GM21390 (cell line): Measurements from ENCODE around the gene E2F1.
A peak's percentile ranks its signal among the peaks of the same experiment; 100 is the strongest.

ENCODE experiments used
- ATAC-seq: cut with Tn5 transposase; IDR thresholded peaks from one replicate; pipeline ENCODE4 v1.9.1; 2021; ENCODE audit not compliant: unreplicated experiment

E2F1 gene

DNA sequence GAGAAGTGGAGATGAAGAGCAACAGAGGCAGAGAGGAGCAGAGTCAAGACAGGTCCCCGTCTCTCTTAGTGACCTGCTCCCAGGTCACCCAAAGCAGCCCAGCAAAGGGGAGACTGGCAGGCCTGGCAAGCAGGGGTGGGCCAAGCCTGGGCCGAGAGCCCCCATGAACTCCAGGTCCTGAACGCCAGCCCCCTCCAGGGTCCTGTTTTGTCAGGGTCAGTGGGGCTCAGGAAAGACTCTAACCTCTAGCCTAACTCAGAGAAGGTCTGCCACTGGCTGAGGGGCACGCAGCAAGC lies 13.1 kb downstream of the E2F1 start:
- no peak for ATAC-seq

DNA sequence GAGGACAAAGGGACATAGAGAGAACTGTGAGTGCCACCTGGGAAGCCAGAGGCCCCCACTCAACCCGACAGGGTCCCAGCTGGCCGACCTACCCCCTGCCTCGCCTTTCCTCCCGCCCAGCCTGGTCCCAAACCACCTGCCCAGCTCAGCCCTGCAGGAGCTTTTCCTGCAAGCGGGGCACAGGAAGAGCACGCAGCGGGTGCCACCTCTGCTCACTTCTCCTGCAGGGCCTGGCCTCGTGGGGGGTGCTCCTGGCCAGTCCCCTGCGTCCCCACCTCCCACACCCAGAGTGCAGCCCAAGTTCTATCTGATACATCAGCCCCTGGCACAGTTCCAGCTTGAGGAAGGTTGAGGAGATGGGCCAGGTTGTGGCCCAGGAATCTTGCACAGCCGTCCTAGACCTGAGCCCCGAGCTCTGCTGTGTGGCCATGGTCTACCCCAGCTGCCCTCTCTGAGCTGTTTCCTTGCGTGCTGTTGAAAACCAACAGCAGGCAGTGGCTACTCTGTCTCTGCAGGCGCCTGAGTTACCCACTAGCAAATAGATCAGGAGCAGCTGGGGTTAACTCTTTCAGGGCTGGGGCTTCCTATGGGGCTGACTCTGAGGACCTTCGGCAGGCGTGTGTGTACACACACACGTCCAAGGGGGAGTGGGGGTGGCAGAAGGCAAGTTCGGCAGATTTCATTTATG lies 13.6 kb downstream of the E2F1 start:
- no peak for ATAC-seq

DNA sequence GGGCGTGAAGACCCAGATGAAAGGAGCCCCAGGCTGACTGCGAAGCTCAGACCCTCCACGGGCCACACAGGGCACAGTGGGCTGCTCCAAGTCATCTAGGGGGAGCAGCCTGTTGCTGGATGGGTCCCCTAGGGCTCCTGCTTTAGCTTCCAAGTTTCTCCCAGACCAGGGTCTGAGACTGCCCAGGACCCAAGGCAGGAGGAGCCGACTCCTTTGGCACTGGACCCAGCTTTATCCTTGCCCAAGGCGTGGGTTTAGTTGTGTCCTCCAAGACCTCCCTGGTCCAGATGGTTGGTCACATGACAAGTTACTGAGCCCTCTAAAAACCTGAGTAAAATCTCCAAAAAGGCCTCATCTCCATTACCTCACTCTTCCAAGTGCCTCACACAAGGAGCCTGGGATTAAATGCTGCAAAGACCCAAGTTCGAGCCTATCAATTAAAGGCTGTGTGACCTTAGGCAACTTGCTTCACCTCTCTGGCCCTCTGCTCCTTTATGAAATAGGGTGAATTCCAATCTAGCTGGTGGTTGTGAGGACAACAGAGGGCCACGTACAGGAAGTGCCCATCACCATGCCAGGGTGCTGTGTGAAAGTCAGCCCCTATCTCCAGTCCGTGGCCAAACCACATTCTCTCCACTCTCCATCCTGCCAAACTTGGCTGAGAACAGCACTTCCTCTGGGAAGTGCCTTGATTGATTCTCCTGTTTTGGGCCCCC lies 14.5 kb downstream of the E2F1 start:
- ATAC-seq = no peak

DNA sequence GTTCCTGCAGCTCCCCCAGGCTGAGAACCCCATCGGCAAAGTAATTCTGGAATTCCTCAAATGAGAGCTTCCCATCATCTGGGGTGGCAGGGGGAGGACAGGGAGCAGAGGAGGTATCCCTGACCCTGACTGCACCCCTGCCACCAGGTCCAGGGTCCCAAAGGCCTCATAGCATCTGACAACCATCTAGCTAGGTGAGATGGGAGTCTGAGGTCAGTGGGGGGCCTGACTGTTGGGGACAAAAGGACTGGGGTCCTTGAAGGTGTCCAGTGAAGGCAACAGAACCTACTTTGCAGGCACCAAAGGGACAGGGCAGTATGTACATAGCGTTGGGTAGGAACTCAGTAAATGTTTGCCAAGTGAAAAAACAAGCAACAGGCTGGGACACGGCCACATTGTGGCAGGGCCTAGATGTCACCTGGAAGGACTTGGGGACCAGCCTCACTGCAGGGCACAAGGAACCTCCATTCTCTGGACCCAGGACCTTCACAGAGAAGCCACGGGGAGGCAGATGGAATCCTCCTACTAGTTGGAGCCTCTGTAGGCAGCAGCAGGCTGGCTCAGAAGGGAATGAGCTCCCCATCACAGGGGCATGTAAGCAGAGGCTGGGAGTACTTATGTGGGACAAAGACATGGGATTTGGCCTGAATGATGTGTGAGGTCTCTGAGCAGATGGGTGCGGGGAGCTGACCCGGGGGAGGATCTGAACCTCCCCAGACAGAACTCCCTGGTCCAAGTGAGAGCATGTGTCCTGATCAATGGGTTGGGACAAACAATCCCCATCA lies 15.3 kb downstream of the E2F1 start:
- ATAC-seq = no peak

DNA sequence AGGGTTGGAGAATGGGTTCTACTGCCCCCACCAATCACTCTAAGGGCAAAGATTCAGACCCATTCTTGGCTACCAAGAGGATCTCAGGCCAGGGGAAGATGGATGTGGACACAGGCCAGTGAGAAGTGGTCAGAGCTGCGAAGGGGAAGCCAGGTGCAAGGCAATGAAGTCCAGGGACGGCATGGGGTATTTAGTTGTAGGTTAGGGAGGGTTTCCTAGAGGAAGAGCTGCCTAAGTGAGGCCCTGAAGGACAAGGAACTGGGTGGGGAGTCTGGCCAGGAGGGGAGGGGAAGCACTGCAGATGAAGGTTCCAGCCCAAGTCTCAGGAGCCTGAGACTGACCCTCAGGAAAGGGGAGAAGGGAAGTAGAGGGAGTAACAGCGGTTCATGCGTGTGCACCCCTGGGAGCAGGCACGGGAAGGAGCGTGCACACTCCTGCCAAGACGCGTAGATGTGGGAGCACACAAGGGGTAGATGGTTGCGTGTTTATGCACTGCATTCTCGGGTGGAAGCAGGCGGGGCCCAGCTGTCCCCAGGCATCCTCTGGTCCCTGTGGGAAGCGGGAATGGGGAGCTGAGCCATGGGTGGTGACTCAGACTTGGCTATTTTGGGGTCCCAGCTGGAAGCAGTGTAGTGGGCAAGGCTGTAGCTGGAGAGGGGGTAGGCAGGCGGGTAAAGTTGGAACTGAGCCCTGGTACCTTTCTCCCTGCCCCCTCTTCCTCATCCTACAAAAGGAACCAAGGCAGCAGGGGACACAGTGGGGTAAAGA lies 16.1 kb downstream of the E2F1 start:
- ATAC-seq = no peak

DNA sequence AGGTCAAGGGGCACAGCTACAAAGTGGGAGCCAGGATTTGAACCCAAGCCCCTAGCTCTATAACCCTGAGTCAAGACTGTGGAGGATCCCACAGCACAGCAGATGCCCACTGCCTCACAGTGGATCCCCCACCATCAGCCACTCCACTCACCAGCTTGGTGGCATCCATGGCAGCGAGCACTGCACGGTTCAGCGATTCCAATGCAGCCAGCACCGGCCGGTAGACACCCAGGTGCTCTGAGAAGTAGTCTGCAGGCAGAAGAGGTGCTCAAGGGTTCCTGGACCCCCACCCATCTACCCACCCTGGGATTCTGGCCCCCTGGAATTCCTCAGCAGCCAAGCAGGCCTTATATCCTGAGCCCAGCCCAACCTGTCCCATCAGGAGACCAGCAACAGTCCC lies 17.0 kb downstream of the E2F1 start:
- ATAC-seq = no peak

DNA sequence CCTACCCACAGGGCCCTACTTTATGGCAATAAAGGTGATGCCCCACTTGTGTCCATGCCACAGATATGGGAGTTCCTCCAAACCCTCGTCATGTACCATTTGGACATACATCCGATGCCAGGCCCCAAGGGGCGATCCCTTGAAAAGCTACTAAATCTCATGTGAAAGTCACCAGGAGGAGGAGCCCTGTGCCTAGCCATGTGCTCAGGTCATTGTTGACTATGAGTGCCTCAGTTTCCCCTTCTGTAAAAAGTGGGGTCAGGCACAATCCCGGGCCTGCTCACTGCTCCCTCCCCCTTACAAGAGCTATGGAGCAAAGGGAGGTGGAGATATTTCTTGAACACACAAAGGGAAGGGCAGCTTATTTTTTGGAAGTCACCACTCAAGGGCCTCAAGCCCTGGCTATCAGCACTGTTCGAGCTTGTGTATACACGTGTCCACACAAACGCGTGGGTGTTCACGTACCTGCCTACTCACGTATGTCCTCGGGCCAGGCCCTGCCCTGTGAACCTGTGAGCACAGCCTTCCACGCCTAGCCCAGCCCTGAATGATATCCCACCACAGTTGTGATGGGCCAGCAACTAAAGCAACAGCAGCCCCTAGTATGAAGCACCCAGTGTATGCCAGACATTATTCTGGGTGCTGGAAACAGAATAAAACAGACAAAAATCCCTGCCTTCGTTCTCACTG lies 17.6 kb downstream of the E2F1 start:
- no peak for ATAC-seq

DNA sequence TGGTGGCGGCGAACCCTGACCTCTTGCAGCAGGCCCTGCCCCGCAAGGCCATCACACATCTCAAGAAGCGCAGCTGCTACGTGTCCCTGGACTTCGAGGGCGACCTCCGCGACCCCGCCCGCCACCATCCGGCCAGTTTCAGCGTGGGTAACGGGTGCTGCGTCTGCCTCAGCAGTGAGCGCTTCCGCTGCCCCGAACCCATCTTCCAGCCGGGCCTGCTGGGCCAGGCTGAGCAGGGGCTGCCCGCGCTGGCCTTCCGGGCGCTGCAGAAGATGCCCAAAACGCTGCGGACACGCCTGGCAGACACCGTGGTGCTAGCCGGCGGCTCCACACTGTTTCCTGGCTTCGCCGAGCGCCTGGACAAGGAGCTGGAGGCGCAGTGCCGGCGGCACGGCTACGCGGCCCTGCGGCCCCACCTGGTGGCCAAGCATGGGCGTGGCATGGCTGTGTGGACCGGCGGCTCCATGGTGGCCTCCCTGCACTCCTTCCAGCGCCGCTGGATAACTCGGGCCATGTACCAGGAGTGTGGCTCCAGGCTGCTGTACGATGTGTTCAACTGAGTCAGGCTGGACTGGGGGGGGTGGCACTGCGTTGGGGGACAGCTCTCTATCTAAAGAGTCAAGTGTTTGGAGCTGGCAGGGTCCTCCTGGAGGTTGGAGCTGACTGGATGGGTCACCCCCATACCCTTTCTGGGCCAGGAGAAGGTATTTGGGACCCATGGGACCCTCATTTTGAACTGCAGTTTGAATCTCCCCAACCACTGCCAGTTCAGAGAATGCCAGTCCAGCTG lies 18.3 kb downstream of the E2F1 start:
- no peak for ATAC-seq

DNA sequence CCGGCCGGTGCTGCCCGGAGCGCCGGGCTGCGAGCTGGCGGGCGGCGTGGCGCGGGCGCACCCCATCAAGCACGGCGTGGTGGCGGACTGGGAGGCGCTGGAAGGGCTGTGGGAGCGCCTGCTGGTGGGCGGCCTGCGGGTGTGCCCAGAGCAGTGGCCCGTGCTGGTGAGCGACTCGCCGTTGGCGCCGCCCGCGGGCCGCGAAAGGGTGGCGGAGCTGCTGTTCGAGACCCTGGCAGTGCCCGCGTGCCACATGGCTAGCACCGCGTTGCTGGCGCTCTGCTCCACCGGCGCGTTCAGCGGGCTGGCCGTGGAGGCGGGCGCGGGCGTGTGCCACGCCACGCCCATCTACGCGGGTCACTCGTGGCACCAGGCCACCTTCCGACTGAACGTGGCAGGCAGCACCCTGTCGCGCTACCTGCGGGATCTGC lies 18.9 kb downstream of the E2F1 start:
- ATAC-seq = peak; percentile 14

DNA sequence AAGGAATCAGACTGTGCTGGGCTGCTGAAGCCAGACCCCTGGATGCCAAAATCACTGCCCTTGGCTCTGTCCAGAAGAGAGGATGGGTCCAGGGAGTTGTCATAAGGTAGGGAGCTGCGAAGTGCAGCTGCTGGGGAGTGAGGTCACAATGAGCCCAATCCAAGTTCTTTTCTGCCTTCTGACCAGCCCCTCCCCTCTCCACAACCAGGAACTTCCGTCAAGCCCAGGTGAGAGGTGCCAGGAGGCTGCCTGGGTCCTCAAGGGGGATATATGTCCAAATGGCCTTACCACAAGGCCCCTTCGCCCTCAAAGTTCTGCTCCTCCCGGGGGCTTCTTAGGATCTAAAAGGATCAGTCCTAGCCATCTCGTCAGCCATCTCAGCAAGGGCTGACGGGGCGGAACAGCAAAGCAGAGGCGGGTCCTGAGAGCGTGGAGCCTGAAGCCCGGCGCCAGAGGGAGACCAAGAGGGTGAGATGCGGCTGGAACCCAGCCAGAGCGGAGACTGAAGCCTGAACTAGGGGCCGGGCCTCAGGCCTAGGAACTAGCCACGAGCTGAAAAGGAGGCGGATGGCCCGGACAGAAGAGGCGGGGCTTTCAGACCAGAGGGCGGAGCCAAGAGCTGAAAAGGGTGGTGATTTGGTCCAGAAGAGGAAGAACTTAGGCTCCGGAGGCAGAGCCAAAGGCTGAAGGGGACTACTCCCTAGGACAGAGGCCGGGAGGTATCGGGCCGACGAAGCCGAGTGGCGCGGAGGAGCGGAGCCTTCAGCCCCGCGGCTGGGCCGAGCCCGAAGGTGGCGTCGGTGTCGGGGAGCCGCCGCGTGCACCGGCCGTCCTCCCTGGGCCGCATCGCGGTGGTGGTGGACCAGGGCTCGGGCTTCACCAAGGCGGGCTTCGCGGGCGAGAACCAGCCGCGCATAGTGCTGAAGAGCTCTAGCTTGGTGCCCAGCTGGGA lies 19.6 kb downstream of the E2F1 start, which contains the start of gene ACTL10:
ACTL10 (plus strand) TSS at position 651 of the 952 bp plus-strand sequence. CDS start 555 bp downstream, outside the sequence.
- ATAC-seq = peak; percentile 56

DNA sequence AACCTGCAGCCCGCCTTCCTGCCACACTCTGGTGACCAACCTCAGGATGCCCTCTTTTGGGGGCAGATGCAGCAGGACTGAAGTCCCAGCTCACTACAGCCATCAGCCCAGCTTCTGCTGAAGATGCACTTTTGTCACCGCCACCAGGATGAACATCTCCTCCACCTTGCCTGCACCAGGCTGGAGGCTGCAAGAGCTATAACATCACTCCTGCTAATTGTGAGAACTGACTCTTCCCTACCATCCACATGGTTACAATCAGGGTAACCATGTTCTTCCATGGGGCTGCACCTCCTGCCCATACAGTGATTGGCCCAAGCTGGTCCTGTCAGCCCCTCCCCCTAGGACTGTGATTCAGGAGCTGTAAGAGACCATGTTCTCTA lies 21.4 kb downstream of the E2F1 start:
- no peak for ATAC-seq

DNA sequence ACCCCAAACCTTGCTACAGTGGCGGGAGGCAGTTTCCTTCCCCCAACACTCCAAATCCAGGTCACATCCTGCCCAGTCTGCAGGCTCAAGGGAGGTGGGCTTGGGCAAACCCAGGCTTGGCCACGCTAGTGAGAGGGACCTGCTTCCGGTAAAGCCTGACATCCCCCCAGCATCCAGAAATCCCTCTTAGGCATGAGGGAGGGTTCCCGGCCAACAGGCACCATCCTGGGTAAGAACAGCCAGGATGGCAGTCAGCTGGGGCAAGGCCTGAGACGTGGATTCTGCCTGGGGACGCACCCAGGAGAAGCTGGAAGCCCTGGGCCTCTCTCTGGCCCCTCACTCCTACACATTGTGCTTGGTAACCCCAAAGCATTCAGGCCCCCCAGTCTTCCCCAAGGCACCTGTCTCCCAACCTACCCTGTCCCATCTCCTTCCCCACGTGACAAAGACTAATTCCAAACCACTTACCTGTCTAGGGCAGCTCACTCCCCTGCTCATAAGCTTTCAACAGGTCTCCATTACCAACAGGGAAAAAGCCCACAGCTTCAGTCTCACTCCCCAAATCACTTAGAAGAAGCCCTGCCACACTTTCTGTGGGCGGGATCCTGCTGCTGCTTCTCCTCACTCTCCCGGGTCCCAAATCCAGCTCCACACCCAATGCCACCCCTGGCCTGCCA lies 22.0 kb downstream of the E2F1 start:
- no peak for ATAC-seq

DNA sequence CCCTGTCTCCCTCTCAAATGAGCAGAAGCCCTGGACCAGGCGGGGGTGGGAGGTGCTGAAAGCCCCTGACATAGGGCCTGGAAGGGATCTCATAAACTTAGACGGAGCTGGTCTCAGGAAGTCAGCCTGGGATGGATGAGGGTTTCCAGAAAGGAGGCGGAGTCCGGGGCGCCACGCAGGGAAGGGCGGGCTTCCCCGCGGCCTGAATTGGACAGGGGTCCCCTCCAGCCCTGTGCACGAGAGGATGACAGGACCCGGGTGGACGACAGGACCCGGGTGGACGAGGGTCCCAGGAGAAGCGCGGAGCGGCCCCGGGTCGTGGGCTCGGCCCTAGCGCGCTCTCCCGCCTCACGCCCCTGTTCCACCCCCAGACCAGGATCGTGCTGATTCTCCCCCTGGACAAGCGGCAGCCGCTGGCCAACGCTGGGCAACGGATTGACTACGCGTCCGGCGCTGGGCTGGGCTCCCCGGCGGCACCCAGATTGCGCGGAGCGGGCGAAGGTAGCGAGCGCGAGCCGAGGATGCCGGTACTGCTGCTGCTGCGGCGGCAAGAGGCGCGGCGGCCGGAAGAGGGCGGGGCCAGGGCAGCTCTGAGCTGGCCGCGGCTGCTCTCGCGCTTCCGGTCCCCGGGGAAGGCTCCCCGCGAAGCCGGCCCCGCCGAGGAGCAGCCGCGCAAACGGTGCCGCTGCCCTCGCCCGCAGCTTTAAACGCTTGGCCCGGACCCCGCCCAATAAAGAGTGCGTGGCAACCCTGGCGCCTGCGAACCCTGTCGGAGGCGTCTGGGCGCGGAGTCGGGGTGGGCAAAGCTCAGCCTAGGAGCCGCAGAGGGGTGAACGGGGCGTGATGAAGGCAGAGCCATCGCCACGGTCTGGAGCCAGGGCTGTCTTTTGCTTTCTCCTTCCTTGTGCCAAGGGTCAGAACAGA lies 22.8 kb downstream of the E2F1 start:
- ATAC-seq = peak; percentile 56

DNA sequence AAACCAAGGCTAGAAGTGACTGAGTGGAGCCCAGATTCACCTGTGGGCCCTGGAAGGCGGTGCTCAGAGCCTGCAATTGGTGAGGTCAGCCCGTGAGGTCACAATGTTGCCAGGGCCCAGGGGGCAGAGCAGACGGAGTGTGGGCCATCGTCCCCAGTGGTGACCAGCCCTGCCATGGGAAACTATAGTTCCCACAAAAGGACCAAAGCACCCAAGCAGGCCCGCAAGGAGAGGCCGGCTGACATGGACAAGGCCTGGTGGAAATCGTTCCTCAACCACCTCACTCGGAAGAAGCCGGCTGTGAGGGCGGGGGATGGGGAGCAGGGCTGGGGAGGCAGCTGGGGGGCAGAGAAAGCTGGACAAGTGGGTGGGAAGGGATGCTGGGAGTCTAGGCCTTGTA lies 24.0 kb downstream of the E2F1 start, which contains the start of gene C20orf144:
C20orf144 (plus strand) TSS at position 156 of the 400 bp plus-strand sequence; CDS start at position 175, 19 bp downstream.
- ATAC-seq = no peak

DNA sequence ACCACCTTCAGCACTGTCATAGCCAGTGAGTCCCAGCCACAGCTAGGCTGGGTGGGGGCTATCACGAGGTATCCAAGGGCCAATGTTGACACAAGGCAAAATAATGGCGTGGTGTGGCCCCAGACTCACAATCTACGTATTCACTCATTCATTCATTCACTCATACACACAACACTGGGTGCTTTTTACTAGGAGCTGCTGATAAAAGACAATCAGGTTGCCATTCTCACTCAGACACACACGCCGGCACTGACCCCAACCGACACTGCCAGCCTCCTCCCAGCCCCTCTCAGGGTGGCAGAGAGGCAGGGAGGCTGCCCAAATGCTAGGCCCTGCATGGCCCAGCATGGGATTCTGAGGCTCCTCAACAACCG lies 25.5 kb downstream of the E2F1 start:
- no peak for ATAC-seq

DNA sequence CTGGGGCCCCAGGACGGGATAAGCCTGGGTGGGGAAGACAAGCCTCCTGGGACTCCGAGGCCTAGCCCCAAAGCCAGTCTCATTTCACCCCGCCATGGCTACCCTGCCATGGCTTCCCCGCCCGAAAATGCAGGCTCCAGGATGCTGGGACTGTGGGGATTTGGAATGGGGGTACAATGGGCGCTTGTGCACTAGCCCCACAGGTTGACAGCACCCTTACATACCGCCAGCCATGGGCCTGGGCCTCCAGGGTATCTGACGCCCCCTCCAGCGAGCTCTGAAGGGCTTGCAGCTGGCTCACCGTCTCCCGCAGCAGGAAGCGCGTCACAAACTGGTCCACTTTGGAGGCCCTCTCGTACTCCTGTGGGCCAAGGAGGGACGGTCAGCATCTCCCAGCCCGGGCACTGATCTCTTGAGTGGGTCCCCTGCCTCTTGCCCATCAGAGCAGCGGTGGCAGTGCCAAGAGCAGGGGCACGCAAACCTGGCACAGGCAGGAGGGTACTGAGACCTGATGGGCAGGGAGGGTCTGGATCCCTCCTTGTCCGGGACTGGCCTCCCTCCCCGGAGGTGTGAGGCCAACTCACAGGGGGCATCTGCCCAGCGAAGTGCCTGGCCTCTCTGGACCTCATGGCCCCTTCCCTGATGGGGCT lies 26.0 kb downstream of the E2F1 start:
- ATAC-seq = no peak
